GM23338 (cell line): ENCODE results near the gene SEC16A.

Experiments
- CTCF ChIP-seq, 2 experiments: fragments of 200-600 bp in 1 of 2; sonication (generic) in 1 of 2; conservative IDR thresholded peaks; 2 replicates each; pipeline versions ENCODE4 v1.5.1 to v1.6.1; 2016 to 2017; ENCODE audit warnings: antibody characterized with exemption in 2 of 2, low read depth in 2 of 2, mild to moderate bottlenecking in 2 of 2, moderate library complexity in 1 of 2
- POLR2AphosphoS5 ChIP-seq: IDR thresholded peaks from 2 replicates; pipeline ENCODE4 v1.6.1; 2016; ENCODE audit warnings: antibody characterized with exemption, low read depth
- REST ChIP-seq: IDR thresholded peaks from one replicate; pipeline ENCODE4 v1.6.1; 2018; ENCODE audit warnings: antibody characterized with exemption; ENCODE audit not compliant: unreplicated experiment

GRCh38 chr9:136497916-136498695 is 15.3 kb upstream of the SEC16A start:
- TF ChIP-seq CTCF (conservative IDR thresholded peaks at IDR 0.05; ENCODE audit: low read depth in 2 of 2), result no peak
- no peak for TF ChIP-seq POLR2AphosphoS5
- no peak for TF ChIP-seq REST
